Peyer's patch (tissue), 4 donors: ENCODE data around the gene TAS2R1. TPM values are rescaled to one million over a fixed set of nuclear protein-coding genes. Genes with fewer than 3 reads are reported as not detected.

Source experiments
- DNase-seq, 3 donors: peaks; one replicate each; pipeline ENCODE4 v3.0.0-alpha.2; 2017 to 2019
- H3K27ac ChIP-seq, 4 donors: fragments of 200-600 bp; sonication (generic); one replicate each; pipeline ENCODE4 v1.5.1; 2016 to 2019
- H3K27me3 ChIP-seq, 2 donors: fragments of 200-600 bp; sonication (generic); one replicate each; pipeline ENCODE4 v1.5.1; 2019
- H3K36me3 ChIP-seq, 3 donors: fragments of 200-600 bp; sonication (generic); one replicate each; pipeline ENCODE4 v1.5.1; 2016 to 2019
- H3K4me1 ChIP-seq, 4 donors: fragments of 200-600 bp; sonication (generic); one replicate each; pipeline ENCODE4 v1.5.1; 2016 to 2019
- H3K4me3 ChIP-seq, 4 donors: fragments of 200-600 bp; sonication (generic); 1 replicate in 3 of 4; 2 replicates in 1 of 4; pipeline ENCODE4 v1.5.1; 2016 to 2019; ENCODE audit warnings: mild to moderate bottlenecking in 1 of 4
- H3K9me3 ChIP-seq, 4 donors: fragments of 200-600 bp; sonication (generic); one replicate each; pipeline ENCODE4 v1.5.1; 2016 to 2019; ENCODE audit warnings: mild to moderate bottlenecking in 1 of 4
- POLR2A ChIP-seq, 2 donors: fragments of 450-650 bp; IDR thresholded peaks; one replicate each; pipeline ENCODE4 v1.5.1; 2017; ENCODE audit warnings: antibody characterized with exemption in 2 of 2, mild to moderate bottlenecking in 2 of 2, moderate library complexity in 2 of 2
- total RNA-seq, 4 donors: library from RNA; depleted of rRNA; stranded (reverse); fragments of >200 nt; gene quantifications; one replicate each; pipeline ENCODE4 v1.1.0, GENCODE V29; 2016
- TF ChIP-seq, protein P1 (sequence below), 6 experiments: fragments of 450-650 bp in 4 of 6; fragments of 200-600 bp in 2 of 6; sonication (generic) in 1 of 6; IDR thresholded peaks; one replicate each; pipeline ENCODE4 v1.5.1; 2017 to 2019; ENCODE audit warnings: antibody characterized with exemption in 6 of 6, mild to moderate bottlenecking in 3 of 6, moderate library complexity in 1 of 6

TAS2R1 gene
- total RNA-seq, 4 donors from 2014 or later, result not detected

DNA sequence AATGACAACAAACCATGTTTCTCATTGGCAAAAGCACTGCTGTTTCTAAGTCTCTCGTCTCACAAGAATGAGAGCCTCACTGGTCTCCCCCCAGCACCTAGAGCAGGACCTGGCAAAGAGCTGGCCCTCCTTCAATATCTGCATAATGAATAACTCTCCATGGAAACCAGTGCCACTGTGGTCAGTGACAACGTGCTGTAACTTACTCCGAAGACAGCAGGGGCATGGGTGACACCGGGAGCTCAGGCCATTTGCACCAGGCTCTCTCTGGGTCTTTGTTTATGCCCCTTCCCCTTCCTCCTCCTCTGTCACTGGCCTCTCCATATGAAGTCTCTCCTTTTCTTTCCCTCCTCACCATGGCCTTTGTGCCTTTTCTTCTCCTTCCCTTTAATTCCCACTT is 33.3 kb downstream of the TAS2R1 start:
- Histone ChIP-seq H3K4me3 (no peak overlapping the region), H3K4me1 (no peaks in the 10 kb centered on the region), H3K36me3 (no peaks in the 10 kb centered on the region), H3K9me3 (no peaks in the 10 kb centered on the region), H3K27me3 (peaks cover 0 to 4% of the 10 kb centered on the region in 2 donors), H3K27ac (no peak overlapping the region)
- TF ChIP-seq, protein P1, sequence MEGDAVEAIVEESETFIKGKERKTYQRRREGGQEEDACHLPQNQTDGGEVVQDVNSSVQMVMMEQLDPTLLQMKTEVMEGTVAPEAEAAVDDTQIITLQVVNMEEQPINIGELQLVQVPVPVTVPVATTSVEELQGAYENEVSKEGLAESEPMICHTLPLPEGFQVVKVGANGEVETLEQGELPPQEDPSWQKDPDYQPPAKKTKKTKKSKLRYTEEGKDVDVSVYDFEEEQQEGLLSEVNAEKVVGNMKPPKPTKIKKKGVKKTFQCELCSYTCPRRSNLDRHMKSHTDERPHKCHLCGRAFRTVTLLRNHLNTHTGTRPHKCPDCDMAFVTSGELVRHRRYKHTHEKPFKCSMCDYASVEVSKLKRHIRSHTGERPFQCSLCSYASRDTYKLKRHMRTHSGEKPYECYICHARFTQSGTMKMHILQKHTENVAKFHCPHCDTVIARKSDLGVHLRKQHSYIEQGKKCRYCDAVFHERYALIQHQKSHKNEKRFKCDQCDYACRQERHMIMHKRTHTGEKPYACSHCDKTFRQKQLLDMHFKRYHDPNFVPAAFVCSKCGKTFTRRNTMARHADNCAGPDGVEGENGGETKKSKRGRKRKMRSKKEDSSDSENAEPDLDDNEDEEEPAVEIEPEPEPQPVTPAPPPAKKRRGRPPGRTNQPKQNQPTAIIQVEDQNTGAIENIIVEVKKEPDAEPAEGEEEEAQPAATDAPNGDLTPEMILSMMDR (IDR thresholded peaks at IDR 0.05), result no peak
- no peak for TF ChIP-seq POLR2A (IDR thresholded peaks at IDR 0.05)
- DNase-seq, result no peak

DNA sequence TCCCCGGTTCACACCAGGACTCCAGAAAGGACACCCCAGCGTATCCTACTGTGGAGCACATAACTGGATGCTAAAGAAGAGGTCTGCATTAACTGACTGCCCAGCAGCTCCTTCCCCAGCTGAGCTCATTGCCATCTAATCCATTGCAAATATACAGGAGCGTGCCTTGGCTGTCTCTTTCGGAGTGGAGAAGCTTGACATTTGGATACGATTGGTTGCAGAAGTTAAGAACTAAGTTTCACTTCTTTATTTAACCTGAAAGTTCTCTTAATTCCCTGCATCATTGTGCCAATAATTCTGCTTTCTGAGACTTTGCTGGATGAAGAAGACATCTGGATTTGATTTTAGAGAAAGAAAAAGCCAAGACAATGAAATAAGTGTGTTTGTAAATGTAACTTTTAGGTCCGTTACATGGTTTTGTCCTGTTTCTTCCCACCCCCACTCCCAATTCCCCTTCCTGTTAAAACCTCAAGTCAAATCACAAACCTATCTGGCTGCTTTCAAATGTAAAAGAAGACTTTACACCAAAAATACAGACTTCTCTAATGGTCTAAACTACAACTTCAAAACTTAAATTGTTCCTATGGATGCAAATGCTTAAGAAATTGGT is 33.9 kb downstream of the TAS2R1 start:
- Histone ChIP-seq H3K9me3 (no peaks in the 10 kb centered on the region), H3K36me3 (no peaks in the 10 kb centered on the region), H3K27ac (no peak overlapping the region), H3K27me3 (peaks cover 0 to 4% of the 10 kb centered on the region in 2 donors), H3K4me3 (no peak overlapping the region), H3K4me1 (no peaks in the 10 kb centered on the region)
- DNase-seq, result no peak
- no peak for TF ChIP-seq POLR2A (IDR thresholded peaks at IDR 0.05)
- TF ChIP-seq, protein P1 (IDR thresholded peaks at IDR 0.05), result no peak

DNA sequence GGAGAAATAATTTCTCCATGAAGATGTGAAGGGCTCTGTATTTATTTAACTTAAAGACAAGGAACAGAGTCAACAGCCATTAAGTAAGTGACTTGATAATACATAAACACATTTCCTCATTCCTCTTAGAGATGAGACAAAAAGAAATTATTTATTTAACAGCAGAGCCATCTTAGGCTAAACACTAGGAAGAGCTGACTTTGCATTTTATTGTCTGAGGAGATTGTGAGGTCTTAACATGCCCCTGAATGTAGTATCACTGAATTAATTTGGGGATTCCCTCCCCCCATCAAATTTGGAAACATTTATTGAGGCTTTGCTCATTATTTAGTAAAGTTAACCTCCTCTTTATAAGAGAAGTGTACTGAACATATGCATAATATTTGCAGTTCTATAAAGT is 35.2 kb downstream of the TAS2R1 start:
- no peak for DNase-seq
- no peaks in the 10 kb centered on the region for H3K9me3 ChIP-seq
- TF ChIP-seq, protein P1 (IDR thresholded peaks at IDR 0.05), result no peak
- TF ChIP-seq POLR2A (IDR thresholded peaks at IDR 0.05), result no peak

DNA sequence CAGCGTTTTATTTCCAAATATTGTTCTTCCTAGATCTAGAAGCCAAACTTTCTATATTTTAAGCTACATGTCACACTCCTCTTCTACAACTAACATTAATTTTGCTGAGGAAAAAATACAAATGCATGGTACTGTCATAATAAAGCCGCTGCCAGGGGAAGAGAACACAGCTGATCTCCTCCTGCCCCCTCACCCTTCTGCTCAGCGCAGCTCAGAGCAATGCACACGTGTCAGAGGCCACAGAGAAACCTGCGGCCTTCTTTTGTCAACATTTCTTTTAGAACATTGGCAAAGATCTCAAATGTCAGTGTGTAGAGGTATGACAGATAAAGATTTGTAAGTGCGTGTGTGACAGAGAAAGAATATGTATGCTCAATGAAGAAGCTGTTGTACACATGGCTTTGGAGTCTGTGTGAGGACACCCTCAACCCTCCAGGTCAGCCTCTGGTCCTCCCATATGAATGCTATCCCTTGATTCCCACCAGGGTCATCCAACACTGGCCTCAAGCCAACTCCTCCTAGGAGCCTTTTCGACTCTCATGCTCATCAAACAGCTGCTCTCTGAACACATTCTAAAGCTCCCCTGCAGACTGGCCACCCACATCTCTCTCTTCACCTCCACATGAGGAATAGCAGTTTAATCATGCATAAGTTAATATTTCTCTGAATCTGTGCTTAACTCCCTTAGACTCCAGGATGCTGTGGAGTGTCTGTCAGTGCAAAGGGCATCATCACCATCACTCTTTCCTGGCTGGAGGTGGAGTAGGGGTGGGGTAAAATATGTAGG is 40.9 kb downstream of the TAS2R1 start:
- H3K4me3 ChIP-seq, result no peak overlapping the region
- no peak overlapping the region for H3K27ac ChIP-seq
- TF ChIP-seq POLR2A (IDR thresholded peaks at IDR 0.05), result no peak
- TF ChIP-seq, protein P1 (IDR thresholded peaks at IDR 0.05), result no peak
- DNase-seq, result no peak
- H3K9me3 ChIP-seq, result no peaks in the 10 kb centered on the region
- no peaks in the 10 kb centered on the region for H3K4me1 ChIP-seq
- H3K27me3 ChIP-seq, result no peaks in the 10 kb centered on the region
- H3K36me3 ChIP-seq, result no peaks in the 10 kb centered on the region

More for the DNA sequence above, 35.2 kb downstream of the TAS2R1 start:
- peaks cover 0 to 4% of the 10 kb centered on the region in 2 donors for H3K27me3 ChIP-seq
- H3K4me3 ChIP-seq, result no peak overlapping the region
- H3K27ac ChIP-seq, result no peak overlapping the region
- H3K4me1 ChIP-seq, result no peaks in the 10 kb centered on the region
- no peaks in the 10 kb centered on the region for H3K36me3 ChIP-seq

DNA sequence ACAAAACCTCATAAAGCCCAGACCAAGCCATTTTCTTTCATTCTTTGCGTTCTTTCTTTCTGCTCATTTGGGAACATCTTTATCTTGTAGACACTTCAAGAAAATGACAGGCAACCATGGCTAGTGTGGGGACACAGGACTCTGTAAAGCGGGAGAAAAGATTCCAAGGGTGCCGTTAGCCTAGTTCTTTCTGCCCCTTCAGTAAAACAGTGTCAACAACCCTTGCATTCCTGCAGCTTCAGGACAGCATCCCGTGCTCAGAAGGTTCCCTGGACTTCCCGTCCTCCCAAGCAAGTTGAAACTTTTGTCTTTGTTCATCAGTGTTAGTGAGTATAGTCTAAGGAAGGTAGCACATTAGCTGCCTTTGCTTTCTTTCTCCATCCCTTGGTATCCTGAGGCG is 41.9 kb downstream of the TAS2R1 start:
- no peak for DNase-seq
- no peaks in the 10 kb centered on the region for H3K4me1 ChIP-seq

More for the DNA sequence above, 41.9 kb downstream of the TAS2R1 start:
- no peak overlapping the region for H3K27ac ChIP-seq
- H3K36me3 ChIP-seq, result no peaks in the 10 kb centered on the region
- no peak overlapping the region for H3K4me3 ChIP-seq
- no peaks in the 10 kb centered on the region for H3K9me3 ChIP-seq
- no peak for TF ChIP-seq POLR2A (IDR thresholded peaks at IDR 0.05)
- TF ChIP-seq, protein P1 (IDR thresholded peaks at IDR 0.05), result no peak
- H3K27me3 ChIP-seq, result no peaks in the 10 kb centered on the region
